Keratinocyte (primary cell): ENCODE measurements around the gene CPN2.

ENCODE experiments used
- CTCF ChIP-seq, 3 experiments: IDR thresholded peaks in 1 of 3; conservative IDR thresholded peaks in 1 of 3; optimal IDR thresholded peaks in 1 of 3; 2 replicates in 2 of 3; 3 replicates in 1 of 3; pipeline versions ENCODE3 to v1.5.1; 2011; ENCODE audit warnings: low read length in 3 of 3, mild to moderate bottlenecking in 3 of 3, moderate library complexity in 2 of 3, control low read depth in 1 of 3, inconsistent platforms in 1 of 3; ENCODE audit not compliant: insufficient read depth in 2 of 3; ENCODE audit errors: extremely low read depth in 1 of 3
- EZH2 ChIP-seq: IDR thresholded peaks from one replicate; pipeline ENCODE4 v1.6.1; 2012; ENCODE audit warnings: inconsistent platforms, mild to moderate bottlenecking, low read length, moderate library complexity

GRCh38 chr3:194301730-194302129 is 49.4 kb downstream of the CPN2 start:
- TF ChIP-seq EZH2 (no peak), CTCF (optimal IDR thresholded peaks at IDR 0.05 in 1 of 3, IDR thresholded peaks at IDR 0.05 in 1 of 3, conservative IDR thresholded peaks at IDR 0.05 in 1 of 3; ENCODE audit: extremely low read depth in 1 of 3, insufficient read depth in 2 of 3, low read length in 3 of 3) (no peak)
